Testis (tissue), 2 donors: ENCODE data around the gene EMILIN2.

ENCODE experiments used
- POLR2A ChIP-seq: fragments of 450-650 bp; IDR thresholded peaks from one replicate; pipeline ENCODE4 v1.6.1; 2017; ENCODE audit warnings: antibody characterized with exemption, mild to moderate bottlenecking, moderate library complexity
- TF ChIP-seq, protein P1 (sequence below), 3 experiments: fragments of 450-650 bp in 2 of 3; fragments of 200-600 bp in 1 of 3; sonication (generic) in 1 of 3; IDR thresholded peaks; one replicate each; pipeline ENCODE4 v1.5.1; 2016 to 2019; ENCODE audit warnings: antibody characterized with exemption in 3 of 3, mild to moderate bottlenecking in 2 of 3, moderate library complexity in 1 of 3

DNA sequence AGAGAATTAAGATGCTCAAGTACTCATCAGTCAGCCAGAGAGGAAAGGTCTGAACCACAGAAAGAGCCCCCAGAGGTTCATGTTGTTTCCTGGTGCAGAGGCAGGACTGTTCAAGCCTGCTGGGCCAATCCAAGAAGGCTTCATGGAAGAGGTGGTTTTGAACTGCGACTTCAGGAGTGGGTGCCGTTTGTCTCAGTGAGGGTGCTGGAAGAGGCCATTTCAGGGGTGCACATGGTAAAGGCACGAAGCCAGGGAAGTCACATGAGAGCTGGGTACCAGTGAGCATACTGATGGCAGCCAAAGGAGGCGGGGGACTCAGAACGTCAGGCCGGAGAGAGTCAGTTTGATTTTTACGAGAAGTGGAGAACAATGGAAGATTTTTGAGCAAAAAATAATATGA, 55.5 kb downstream of the EMILIN2 start:
- no peak for TF ChIP-seq POLR2A
- TF ChIP-seq, protein P1, sequence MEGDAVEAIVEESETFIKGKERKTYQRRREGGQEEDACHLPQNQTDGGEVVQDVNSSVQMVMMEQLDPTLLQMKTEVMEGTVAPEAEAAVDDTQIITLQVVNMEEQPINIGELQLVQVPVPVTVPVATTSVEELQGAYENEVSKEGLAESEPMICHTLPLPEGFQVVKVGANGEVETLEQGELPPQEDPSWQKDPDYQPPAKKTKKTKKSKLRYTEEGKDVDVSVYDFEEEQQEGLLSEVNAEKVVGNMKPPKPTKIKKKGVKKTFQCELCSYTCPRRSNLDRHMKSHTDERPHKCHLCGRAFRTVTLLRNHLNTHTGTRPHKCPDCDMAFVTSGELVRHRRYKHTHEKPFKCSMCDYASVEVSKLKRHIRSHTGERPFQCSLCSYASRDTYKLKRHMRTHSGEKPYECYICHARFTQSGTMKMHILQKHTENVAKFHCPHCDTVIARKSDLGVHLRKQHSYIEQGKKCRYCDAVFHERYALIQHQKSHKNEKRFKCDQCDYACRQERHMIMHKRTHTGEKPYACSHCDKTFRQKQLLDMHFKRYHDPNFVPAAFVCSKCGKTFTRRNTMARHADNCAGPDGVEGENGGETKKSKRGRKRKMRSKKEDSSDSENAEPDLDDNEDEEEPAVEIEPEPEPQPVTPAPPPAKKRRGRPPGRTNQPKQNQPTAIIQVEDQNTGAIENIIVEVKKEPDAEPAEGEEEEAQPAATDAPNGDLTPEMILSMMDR (IDR thresholded peaks at IDR 0.05) = no peak
